ENCODE data around the gene BCOR. TPM values are rescaled to one million over a fixed set of nuclear protein-coding genes. Genes with fewer than 3 reads are reported as not detected.

The BCOR gene
- total and polyA plus RNA-seq, 2 experiments from 2014 or later = 30.0 to 90.5 TPM

DNA sequence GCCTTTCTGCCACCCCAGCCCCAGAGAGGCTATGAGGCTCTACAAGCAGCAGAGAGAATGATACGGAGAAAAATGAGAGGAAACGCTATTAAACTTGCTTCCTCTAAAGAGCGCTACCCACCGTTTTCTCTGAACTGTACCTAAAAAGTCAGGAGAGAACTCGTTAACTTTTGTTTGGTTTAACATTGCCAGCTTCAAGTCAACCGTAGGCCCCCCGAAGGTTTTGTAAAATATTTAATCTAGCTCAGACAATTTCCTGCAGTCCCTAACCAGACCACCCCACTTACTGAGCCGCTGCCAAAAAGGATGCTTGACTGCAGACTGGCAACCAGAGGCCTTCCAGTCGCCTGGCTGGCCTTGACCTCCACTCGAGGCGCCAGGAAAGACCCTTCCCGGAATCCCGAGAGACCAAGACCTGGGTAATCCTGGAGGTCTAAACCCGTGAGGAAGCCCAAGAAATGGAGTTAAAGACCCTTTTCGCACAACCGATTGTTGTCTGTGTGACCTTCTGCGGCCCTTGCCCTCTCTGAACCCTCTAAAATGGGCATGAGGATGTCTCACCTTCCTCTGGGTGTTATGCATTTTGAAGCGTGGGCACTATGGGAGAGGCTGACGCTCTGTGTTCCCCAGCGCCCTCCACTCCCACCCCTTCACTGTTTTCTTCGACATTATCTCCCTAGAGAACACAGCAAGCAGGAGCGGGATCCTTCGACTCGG lies 86.3 kb downstream of the BCOR start:
- H3K4me1 ChIP-seq (ENCODE audit: low read depth) = peaks cover 13% of the 10 kb centered on the region
- H3K36me3 ChIP-seq = no peaks in the 10 kb centered on the region
- TF ChIP-seq, protein P1, sequence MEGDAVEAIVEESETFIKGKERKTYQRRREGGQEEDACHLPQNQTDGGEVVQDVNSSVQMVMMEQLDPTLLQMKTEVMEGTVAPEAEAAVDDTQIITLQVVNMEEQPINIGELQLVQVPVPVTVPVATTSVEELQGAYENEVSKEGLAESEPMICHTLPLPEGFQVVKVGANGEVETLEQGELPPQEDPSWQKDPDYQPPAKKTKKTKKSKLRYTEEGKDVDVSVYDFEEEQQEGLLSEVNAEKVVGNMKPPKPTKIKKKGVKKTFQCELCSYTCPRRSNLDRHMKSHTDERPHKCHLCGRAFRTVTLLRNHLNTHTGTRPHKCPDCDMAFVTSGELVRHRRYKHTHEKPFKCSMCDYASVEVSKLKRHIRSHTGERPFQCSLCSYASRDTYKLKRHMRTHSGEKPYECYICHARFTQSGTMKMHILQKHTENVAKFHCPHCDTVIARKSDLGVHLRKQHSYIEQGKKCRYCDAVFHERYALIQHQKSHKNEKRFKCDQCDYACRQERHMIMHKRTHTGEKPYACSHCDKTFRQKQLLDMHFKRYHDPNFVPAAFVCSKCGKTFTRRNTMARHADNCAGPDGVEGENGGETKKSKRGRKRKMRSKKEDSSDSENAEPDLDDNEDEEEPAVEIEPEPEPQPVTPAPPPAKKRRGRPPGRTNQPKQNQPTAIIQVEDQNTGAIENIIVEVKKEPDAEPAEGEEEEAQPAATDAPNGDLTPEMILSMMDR (IDR thresholded peaks at IDR 0.05; ENCODE audit: low read depth, low read length) = no peak
- peaks cover 40% of the 10 kb centered on the region for H3K27me3 ChIP-seq
- H3K27ac ChIP-seq = no peak overlapping the region
- no peak for DNase-seq (ENCODE audit: low read depth in 1 of 2, low spot score in 1 of 2)
- no peaks in the 10 kb centered on the region for H3K9me3 ChIP-seq (ENCODE audit: low read depth)
- no peak overlapping the region for H3K4me3 ChIP-seq

DNA sequence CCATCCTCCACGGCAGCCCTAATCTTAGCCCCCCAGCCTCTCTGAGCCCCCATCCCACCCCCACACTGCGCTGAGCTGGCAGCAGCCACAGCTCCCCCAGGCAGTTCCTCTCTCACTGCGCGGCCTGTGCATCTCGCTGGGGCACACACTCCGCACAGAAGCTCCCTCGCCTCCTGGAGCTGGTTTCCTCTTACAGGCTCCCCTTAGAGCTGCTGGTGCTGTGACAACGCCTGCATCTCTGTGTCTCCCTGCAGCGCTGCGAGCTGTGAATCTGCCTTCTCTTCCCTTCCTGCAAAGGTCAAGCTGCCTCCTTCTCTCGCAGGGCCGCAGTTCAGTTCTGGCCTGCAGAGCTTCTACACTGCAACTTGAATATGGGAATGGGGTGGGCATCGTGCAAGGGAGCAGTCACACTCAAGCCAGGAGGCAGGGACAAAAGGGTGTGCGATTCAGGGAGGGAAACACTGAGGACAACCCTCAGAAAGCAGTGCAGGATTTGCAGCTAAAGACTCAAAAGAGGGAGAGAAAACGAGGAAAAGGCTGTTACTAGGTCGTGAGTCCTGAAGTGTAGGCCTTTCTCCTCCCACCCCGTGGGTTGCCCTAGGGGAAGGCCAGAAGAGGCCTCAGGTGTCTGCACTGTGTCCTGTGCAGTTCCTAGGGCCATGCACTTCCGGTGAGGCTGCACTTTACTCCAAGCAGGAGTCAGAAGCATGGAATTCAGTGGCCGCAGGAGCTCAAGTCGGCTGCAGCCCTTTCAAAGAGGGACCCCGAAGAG lies 87.0 kb downstream of the BCOR start:
- H3K9me3 ChIP-seq (ENCODE audit: low read depth) = no peaks in the 10 kb centered on the region
- H3K27me3 ChIP-seq = peaks cover 48% of the 10 kb centered on the region
- DNase-seq (ENCODE audit: low read depth in 1 of 2, low spot score in 1 of 2) = no peak
- H3K36me3 ChIP-seq = no peaks in the 10 kb centered on the region
- H3K4me1 ChIP-seq (ENCODE audit: low read depth) = peaks cover 13% of the 10 kb centered on the region
- TF ChIP-seq, protein P1 (IDR thresholded peaks at IDR 0.05; ENCODE audit: low read depth, low read length) = no peak
- no peak overlapping the region for H3K27ac ChIP-seq
- H3K4me3 ChIP-seq = no peak overlapping the region

DNA sequence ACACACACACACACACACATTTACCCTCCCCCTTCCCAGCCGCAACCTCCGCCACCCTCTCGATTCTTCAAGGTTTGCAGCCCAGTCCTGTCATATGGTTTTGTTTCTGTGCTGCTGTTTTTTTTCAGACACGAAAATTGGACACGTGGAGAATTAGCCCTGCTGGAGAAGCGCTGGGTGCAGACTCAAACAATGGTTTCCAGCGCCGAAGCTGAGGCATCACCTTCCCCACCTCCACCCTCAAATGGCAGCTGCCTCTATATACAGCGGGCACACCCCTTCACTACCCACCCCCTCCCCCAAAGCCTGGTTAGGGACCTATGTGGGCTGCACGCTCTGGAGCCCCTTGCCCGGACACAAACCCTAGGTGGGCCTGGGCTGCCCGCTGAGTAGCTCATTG lies 87.9 kb downstream of the BCOR start:
- no peak for DNase-seq (ENCODE audit: low read depth in 1 of 2, low spot score in 1 of 2)
- no peak overlapping the region for H3K27ac ChIP-seq
- H3K36me3 ChIP-seq = no peaks in the 10 kb centered on the region
- TF ChIP-seq, protein P1 (IDR thresholded peaks at IDR 0.05; ENCODE audit: low read depth, low read length) = no peak
- no peaks in the 10 kb centered on the region for H3K9me3 ChIP-seq (ENCODE audit: low read depth)
- H3K4me1 ChIP-seq (ENCODE audit: low read depth) = peaks cover 13% of the 10 kb centered on the region
- H3K27me3 ChIP-seq = peaks cover 56% of the 10 kb centered on the region
- H3K4me3 ChIP-seq = no peak overlapping the region

DNA sequence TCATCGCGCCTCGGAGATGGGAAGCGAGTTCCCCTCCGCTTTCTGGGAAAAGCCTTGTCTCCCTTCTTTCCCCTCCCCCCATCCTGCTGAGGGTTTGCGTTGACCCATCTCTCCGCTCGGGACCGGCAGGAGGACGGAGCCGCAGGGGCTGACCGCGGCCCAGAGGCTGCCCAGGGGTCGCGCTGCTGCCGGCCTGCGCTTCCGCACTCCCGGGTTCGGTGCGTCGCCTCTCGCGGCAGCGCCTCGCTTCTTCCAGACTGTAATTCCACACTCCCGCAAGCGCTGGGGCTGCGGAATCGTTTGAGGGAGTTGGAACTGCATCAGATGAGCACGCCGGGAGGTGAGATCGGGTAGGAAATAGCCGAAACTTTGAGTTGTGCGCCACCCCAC lies 88.3 kb downstream of the BCOR start:
- Histone ChIP-seq H3K4me3 (peak overlapping the region; percentile 7), H3K27ac (no peak overlapping the region), H3K4me1 (ENCODE audit: low read depth) (peaks cover 13% of the 10 kb centered on the region), H3K36me3 (no peaks in the 10 kb centered on the region), H3K27me3 (peaks cover 58% of the 10 kb centered on the region), H3K9me3 (ENCODE audit: low read depth) (no peaks in the 10 kb centered on the region)
- TF ChIP-seq, protein P1 (IDR thresholded peaks at IDR 0.05; ENCODE audit: low read depth, low read length) = no peak
- peak in 1 of 2 donors; percentile 65 for DNase-seq (ENCODE audit: low read depth in 1 of 2, low spot score in 1 of 2)

DNA sequence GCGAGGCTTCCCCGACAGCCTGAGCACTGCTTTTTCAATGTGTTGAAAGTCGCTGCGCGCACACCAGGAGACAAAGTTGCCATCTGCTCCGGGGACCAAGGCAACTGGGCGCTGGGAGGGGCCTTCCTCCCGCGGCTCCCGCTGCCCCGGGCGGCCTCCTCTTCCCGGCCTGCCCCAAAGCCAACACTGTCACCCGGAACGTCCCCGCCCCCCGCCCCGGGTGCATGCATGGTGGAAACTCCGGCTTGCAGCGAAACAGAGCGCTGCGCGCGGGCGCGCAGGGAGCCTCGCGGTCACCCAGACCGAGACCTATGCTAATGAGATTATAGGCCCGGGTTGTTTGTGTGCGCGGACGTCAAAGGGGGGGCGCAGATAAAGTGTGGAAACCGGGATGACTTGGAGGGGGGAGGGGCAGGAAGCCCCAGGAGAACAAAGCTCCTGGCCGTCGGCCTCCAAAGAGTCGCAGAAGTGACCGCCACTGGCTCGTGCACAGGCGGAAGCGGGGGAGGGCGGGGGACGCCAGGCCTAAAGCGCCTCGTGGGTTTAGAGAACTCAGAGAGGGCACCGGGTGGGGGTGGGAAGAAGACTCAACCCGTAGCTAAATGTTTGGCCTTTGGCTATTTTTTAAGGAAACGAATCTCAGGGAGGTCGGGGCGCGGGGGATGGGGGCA lies 88.8 kb downstream of the BCOR start:
- H3K4me1 ChIP-seq (ENCODE audit: low read depth) = peaks cover 13% of the 10 kb centered on the region
- peak; percentile 41 to 60 for DNase-seq (ENCODE audit: low read depth in 1 of 2, low spot score in 1 of 2)
- H3K27me3 ChIP-seq = peaks cover 58% of the 10 kb centered on the region
- peak overlapping the region; percentile 7 for H3K4me3 ChIP-seq
- H3K36me3 ChIP-seq = no peaks in the 10 kb centered on the region
- no peak overlapping the region for H3K27ac ChIP-seq
- no peaks in the 10 kb centered on the region for H3K9me3 ChIP-seq (ENCODE audit: low read depth)
- TF ChIP-seq, protein P1 (IDR thresholded peaks at IDR 0.05; ENCODE audit: low read depth, low read length) = no peak
